Body of pancreas (tissue), 4 donors: ENCODE results near the gene COX7A1.

ENCODE experiments used
- POLR2A ChIP-seq, 3 donors: fragments of 450-650 bp; IDR thresholded peaks; one replicate each; pipeline ENCODE4 v1.6.1; 2016; ENCODE audit warnings: antibody characterized with exemption in 3 of 3, mild to moderate bottlenecking in 2 of 3
- TF ChIP-seq, protein P1 (sequence below), 7 experiments: fragments of 450-650 bp in 4 of 7; fragments of 200-600 bp in 3 of 7; sonication (generic) in 3 of 7; IDR thresholded peaks; one replicate each; pipeline ENCODE4 v1.5.1; 2016 to 2019; ENCODE audit warnings: antibody characterized with exemption in 7 of 7

DNA sequence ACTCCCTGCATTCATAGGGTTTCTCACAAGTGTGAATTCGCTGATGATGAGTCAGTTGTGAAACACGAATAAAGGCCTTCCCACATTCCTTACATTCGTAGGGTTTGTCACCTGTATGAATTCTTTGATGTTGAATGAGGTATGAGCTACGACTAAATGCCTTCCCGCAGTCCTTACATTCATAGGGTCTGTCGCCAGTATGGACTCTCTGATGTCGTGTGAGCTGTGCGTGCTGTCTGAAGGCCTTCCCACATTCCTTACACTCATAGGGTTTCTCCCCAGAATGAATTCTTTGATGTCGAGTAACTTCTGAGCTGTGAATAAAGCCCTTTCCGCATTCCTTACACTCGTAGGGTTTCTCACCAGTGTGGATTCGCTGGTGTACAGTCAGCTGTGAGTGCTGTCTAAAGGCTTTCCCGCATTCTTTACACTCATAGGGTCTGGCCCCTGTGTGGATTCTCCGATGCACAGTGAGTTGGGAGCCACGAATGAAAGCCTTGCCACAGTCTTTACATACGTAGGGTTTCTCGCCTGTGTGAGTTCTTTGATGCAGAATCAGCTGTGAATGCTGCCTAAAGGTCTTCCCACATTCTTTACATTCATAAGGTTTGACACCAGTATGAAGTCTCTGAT is 30.5 kb upstream of the COX7A1 start:
- TF ChIP-seq, protein P1, sequence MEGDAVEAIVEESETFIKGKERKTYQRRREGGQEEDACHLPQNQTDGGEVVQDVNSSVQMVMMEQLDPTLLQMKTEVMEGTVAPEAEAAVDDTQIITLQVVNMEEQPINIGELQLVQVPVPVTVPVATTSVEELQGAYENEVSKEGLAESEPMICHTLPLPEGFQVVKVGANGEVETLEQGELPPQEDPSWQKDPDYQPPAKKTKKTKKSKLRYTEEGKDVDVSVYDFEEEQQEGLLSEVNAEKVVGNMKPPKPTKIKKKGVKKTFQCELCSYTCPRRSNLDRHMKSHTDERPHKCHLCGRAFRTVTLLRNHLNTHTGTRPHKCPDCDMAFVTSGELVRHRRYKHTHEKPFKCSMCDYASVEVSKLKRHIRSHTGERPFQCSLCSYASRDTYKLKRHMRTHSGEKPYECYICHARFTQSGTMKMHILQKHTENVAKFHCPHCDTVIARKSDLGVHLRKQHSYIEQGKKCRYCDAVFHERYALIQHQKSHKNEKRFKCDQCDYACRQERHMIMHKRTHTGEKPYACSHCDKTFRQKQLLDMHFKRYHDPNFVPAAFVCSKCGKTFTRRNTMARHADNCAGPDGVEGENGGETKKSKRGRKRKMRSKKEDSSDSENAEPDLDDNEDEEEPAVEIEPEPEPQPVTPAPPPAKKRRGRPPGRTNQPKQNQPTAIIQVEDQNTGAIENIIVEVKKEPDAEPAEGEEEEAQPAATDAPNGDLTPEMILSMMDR (IDR thresholded peaks at IDR 0.05) = no peak
- no peak for TF ChIP-seq POLR2A (IDR thresholded peaks at IDR 0.05)
